Measurements from ENCODE around the gene GPRC5A.

GRCh38 chr12:12929696-12930095, 38.3 kb downstream of the GPRC5A start:
- no peak for TF ChIP-seq POLR2A (IDR thresholded peaks at IDR 0.05)
- TF ChIP-seq CTCF (IDR thresholded peaks at IDR 0.05): no peak
